HepG2 (cell line): ENCODE measurements around the gene THRB.

Experiments
- CTCF ChIP-seq: sonication (generic); formaldehyde crosslinking; IDR thresholded peaks from 2 replicates; pipeline ENCODE4 v1.5.0; 2020; ENCODE audit warnings: mild to moderate bottlenecking, missing genetic modification reagents, moderate library complexity
- DMTF1 ChIP-seq: sonication (generic); formaldehyde crosslinking; IDR thresholded peaks from 2 replicates; pipeline ENCODE4 v1.4.0; 2020; ENCODE audit warnings: mild to moderate bottlenecking, missing genetic modification reagents
- EZH2 ChIP-seq: conservative IDR thresholded peaks from 2 replicates; pipeline ENCODE4 v1.6.1; 2012; ENCODE audit warnings: mild to moderate bottlenecking, low read depth, low read length, moderate library complexity
- MAZ ChIP-seq, 2 experiments: sonication (generic) in 1 of 2; formaldehyde crosslinking in 1 of 2; IDR thresholded peaks; 2 replicates each; pipeline versions ENCODE4 v1.5.0 to v1.6.1; 2012 to 2020; ENCODE audit warnings: low read depth in 2 of 2, mild to moderate bottlenecking in 2 of 2, borderline replicate concordance in 1 of 2, improper control_type of control experiment in 1 of 2, low read length in 1 of 2, missing genetic modification reagents in 1 of 2, moderate library complexity in 1 of 2
- MTA3 ChIP-seq: sonication (generic); formaldehyde crosslinking; IDR thresholded peaks from 2 replicates; pipeline ENCODE4 v1.4.0; 2020; ENCODE audit warnings: missing genetic modification reagents
- MXI1 ChIP-seq: IDR thresholded peaks from 3 replicates; pipeline ENCODE4 v1.6.1; 2012; ENCODE audit warnings: low read depth, low read length, inconsistent platforms, borderline replicate concordance
- NPAS2 ChIP-seq: sonication (generic); formaldehyde crosslinking; IDR thresholded peaks from 2 replicates; pipeline ENCODE4 v1.8.0; 2022; ENCODE audit warnings: mild to moderate bottlenecking, missing genetic modification reagents, borderline replicate concordance
- POLR2A ChIP-seq, 2 experiments: IDR thresholded peaks; 2 replicates each; pipeline ENCODE4 v1.6.1; 2011; ENCODE audit warnings: low read depth in 2 of 2, low read length in 2 of 2, mild to moderate bottlenecking in 1 of 2, moderate library complexity in 1 of 2; ENCODE audit not compliant: insufficient read depth in 1 of 2
- SP1 ChIP-seq, 2 experiments: fragments of 450-650 bp in 1 of 2; sonication (generic) in 1 of 2; formaldehyde crosslinking in 1 of 2; IDR thresholded peaks; 2 replicates each; pipeline versions ENCODE4 v1.4.0 to v1.6.1; 2016 to 2020; ENCODE audit warnings: missing genetic modification reagents in 1 of 2

- no peak for TF ChIP-seq SP1 (IDR thresholded peaks at IDR 0.05)
- TF ChIP-seq SP1 (CRISPR knock-in tag; IDR thresholded peaks at IDR 0.05), result no peak
- TF ChIP-seq MXI1, result no peak
- no peak for TF ChIP-seq POLR2A (IDR thresholded peaks at IDR 0.05; ENCODE audit: insufficient read depth in 1 of 2, low read depth in 2 of 2, low read length in 2 of 2)
- no peak for TF ChIP-seq MAZ (IDR thresholded peaks at IDR 0.05; ENCODE audit: borderline replicate concordance, low read depth, low read length)
- no peak for TF ChIP-seq MAZ (CRISPR knock-in tag; IDR thresholded peaks at IDR 0.05; ENCODE audit: low read depth)
- no peak for TF ChIP-seq DMTF1 (CRISPR knock-in tag)
- TF ChIP-seq NPAS2 (CRISPR knock-in tag), result no peak
- TF ChIP-seq CTCF (CRISPR knock-in tag), result no peak
- TF ChIP-seq MTA3 (CRISPR knock-in tag), result no peak
- no peak for TF ChIP-seq EZH2
These were observed 261.9 kb downstream of the THRB start for GRCh38 chr3:24232784-24233183.
